Gastroesophageal sphincter (tissue), 3 donors: ENCODE measurements around the gene MRFAP1L1.

Experiments used
- POLR2A ChIP-seq, 2 donors: fragments of 450-650 bp; IDR thresholded peaks; one replicate each; pipeline ENCODE4 v1.6.1; 2017; ENCODE audit warnings: antibody characterized with exemption in 2 of 2, mild to moderate bottlenecking in 2 of 2, moderate library complexity in 1 of 2
- POLR2AphosphoS5 ChIP-seq: sonication (generic); formaldehyde crosslinking; IDR thresholded peaks from one replicate; pipeline ENCODE4 v1.6.1; 2017; ENCODE audit warnings: antibody characterized with exemption
- TF ChIP-seq, protein P1 (sequence below), 4 experiments: fragments of 200-600 bp in 2 of 4; fragments of 450-650 bp in 2 of 4; sonication (generic) in 1 of 4; IDR thresholded peaks; one replicate each; pipeline ENCODE4 v1.5.1; 2017 to 2019; ENCODE audit warnings: antibody characterized with exemption in 4 of 4, mild to moderate bottlenecking in 2 of 4, moderate library complexity in 2 of 4

DNA sequence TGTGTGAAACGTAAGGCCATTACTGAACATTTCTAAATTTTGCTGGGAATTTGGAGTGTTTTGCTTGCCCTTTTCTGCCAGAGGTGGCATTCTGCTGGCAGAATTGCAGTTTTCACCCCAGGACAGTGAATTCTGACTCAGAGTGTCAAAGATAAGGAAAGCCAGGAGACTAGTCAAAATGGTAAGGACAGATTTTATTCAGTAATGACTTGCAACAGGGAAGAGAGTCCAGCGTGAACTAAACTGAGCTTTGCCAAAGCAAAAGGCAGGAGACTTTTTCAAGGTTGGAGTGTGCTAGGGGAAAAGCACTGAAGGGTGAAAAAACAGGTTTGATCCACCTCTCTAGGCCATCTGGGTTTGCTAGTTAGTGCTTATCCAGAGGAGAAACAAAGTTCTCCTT lies 49.8 kb downstream of the MRFAP1L1 start:
- TF ChIP-seq, protein P1, sequence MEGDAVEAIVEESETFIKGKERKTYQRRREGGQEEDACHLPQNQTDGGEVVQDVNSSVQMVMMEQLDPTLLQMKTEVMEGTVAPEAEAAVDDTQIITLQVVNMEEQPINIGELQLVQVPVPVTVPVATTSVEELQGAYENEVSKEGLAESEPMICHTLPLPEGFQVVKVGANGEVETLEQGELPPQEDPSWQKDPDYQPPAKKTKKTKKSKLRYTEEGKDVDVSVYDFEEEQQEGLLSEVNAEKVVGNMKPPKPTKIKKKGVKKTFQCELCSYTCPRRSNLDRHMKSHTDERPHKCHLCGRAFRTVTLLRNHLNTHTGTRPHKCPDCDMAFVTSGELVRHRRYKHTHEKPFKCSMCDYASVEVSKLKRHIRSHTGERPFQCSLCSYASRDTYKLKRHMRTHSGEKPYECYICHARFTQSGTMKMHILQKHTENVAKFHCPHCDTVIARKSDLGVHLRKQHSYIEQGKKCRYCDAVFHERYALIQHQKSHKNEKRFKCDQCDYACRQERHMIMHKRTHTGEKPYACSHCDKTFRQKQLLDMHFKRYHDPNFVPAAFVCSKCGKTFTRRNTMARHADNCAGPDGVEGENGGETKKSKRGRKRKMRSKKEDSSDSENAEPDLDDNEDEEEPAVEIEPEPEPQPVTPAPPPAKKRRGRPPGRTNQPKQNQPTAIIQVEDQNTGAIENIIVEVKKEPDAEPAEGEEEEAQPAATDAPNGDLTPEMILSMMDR (IDR thresholded peaks at IDR 0.05), result no peak
- no peak for TF ChIP-seq POLR2AphosphoS5
- TF ChIP-seq POLR2A (IDR thresholded peaks at IDR 0.05), result no peak
